Hepatocyte (in vitro differentiated cells): ENCODE measurements around the gene KIF26B. TPM values are rescaled to one million over a fixed set of nuclear protein-coding genes. Genes with fewer than 3 reads are reported as not detected.

Experiments
- DNase-seq: peaks from one replicate; pipeline ENCODE4 v3.0.0-alpha.2; 2016; ENCODE audit warnings: low spot score
- H2AFZ ChIP-seq: fragments of 200-600 bp; sonication (generic); 2 replicates; pipeline ENCODE4 v1.6.0; 2016; ENCODE audit warnings: antibody characterized with exemption, mild to moderate bottlenecking
- H3K27ac ChIP-seq: fragments of 200-600 bp; sonication (generic); 2 replicates; pipeline ENCODE4 v1.5.1; 2016; ENCODE audit warnings: mild to moderate bottlenecking
- H3K27me3 ChIP-seq: fragments of 200-600 bp; sonication (generic); 2 replicates; pipeline ENCODE4 v1.6.1; 2016
- H3K36me3 ChIP-seq: fragments of 200-600 bp; sonication (generic); replicated peaks from 2 replicates; pipeline ENCODE4 v1.5.1; 2016; ENCODE audit warnings: low read depth; ENCODE audit not compliant: insufficient read depth
- H3K4me1 ChIP-seq: fragments of 200-600 bp; sonication (generic); 2 replicates; pipeline ENCODE4 v1.5.1; 2016; ENCODE audit warnings: mild to moderate bottlenecking, moderate library complexity; ENCODE audit not compliant: insufficient read depth
- H3K4me2 ChIP-seq: fragments of 200-600 bp; sonication (generic); 2 replicates; pipeline ENCODE4 v1.6.0; 2016
- H3K4me3 ChIP-seq: fragments of 200-600 bp; sonication (generic); 2 replicates; pipeline ENCODE4 v1.5.1; 2016; ENCODE audit warnings: mild to moderate bottlenecking
- H3K79me2 ChIP-seq: fragments of 200-600 bp; sonication (generic); 2 replicates; pipeline ENCODE4 v1.6.0; 2017; ENCODE audit warnings: mild to moderate bottlenecking
- H3K9me2 ChIP-seq: fragments of 200-600 bp; sonication (generic); replicated peaks from 2 replicates; pipeline ENCODE4 v1.6.0; 2017; ENCODE audit warnings: mild to moderate bottlenecking; ENCODE audit not compliant: insufficient read depth
- H3K9me3 ChIP-seq: fragments of 200-600 bp; sonication (generic); 2 replicates; pipeline ENCODE4 v1.5.1; 2016; ENCODE audit warnings: low read depth, mild to moderate bottlenecking
- H4K20me1 ChIP-seq: fragments of 200-600 bp; sonication (generic); 2 replicates; pipeline ENCODE4 v1.6.0; 2016; ENCODE audit warnings: mild to moderate bottlenecking; ENCODE audit not compliant: insufficient read depth, poor library complexity, severe bottlenecking
- CTCF ChIP-seq: fragments of 200-600 bp; sonication (generic); IDR thresholded peaks from 2 replicates; pipeline ENCODE4 v1.5.1; 2016; ENCODE audit warnings: antibody characterized with exemption, mild to moderate bottlenecking; ENCODE audit not compliant: poor library complexity
- EZH2 ChIP-seq: fragments of 200-600 bp; sonication (generic); IDR thresholded peaks from 2 replicates; pipeline ENCODE4 v1.6.1; 2016; ENCODE audit warnings: antibody characterized with exemption, mild to moderate bottlenecking, borderline replicate concordance
- EZH2phosphoT487 ChIP-seq: fragments of 200-600 bp; sonication (generic); IDR thresholded peaks from one replicate; pipeline ENCODE4 v1.6.1; 2018; ENCODE audit warnings: antibody characterized with exemption, mild to moderate bottlenecking, low read depth, moderate library complexity; ENCODE audit not compliant: unreplicated experiment, severe bottlenecking
- WGBS: methylation state at CpG from one replicate; pipeline ENCODE4 v1.1.6; 2016; ENCODE audit warnings: low lambda C conversion rate; ENCODE audit errors: missing lambda C conversion rate; 5-methylcytosine and 5-hydroxymethylcytosine counted together
- polyA plus RNA-seq: library from polyadenylated mRNA; unstranded; fragments of >200 nt; fragmentation: Nextera tagmentation; extraction: Ambion mirVana; gene quantifications from 2 replicates; pipeline ENCODE4 v1.2.1, GENCODE V29; 2016
- total RNA-seq: library from RNA; depleted of rRNA; stranded (reverse); fragments of >200 nt; gene quantifications from 2 replicates; pipeline ENCODE4 v1.2.3, GENCODE V29; 2014

The KIF26B gene
- total and polyA plus RNA-seq, 2 experiments from 2014 or later = 12.7 to 21.6 TPM

DNA sequence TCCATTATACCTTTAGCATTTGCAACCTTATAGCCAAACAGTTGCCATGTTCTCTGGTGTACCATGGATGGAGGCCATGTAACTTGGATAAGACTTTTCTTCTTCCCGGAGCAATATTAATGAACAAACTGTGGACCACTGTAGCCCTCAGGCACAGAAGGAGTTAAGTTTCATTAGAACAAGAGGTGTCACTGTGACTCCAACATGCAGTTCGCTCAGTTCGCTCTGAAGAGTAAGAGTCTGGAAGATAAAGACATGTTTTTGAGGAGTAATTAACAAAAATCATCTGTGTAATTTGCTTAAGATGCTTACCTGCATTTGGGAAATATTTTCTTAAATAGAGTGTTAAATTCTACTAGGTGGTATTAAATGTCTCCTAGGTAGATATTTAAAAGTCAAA is 4.1 kb downstream of the KIF26B start:
- WGBS = 77% methylated on average over 3 of the region's 3 CpGs
- Histone ChIP-seq H3K4me3 (no peak overlapping the region), H3K27ac (no peak overlapping the region), H2AFZ (no peak overlapping the region), H3K36me3 (no peaks in the 10 kb centered on the region), H3K9me3 (no peaks in the 10 kb centered on the region), H3K9me2 (no peaks in the 10 kb centered on the region), H3K4me2 (peak overlapping the region; percentile 84), H4K20me1 (peaks cover 7% of the 10 kb centered on the region), H3K27me3 (no peaks in the 10 kb centered on the region), H3K4me1 (peaks cover 9% of the 10 kb centered on the region), H3K79me2 (peaks cover 85% of the 10 kb centered on the region)
- no peak for TF ChIP-seq EZH2
- TF ChIP-seq CTCF = no peak
- TF ChIP-seq EZH2phosphoT487 = no peak
- DNase-seq = no peak

GRCh38 chr1:245160288-245160687 is 5.5 kb downstream of the KIF26B start:
- TF ChIP-seq EZH2phosphoT487 = no peak
- no peak for TF ChIP-seq EZH2
- TF ChIP-seq CTCF = no peak
- peak overlapping the region; percentile 17 for H3K27ac ChIP-seq
- peaks cover 96% of the 10 kb centered on the region for H3K79me2 ChIP-seq
- no peak for DNase-seq
- H3K4me3 ChIP-seq = no peak overlapping the region
- H3K9me2 ChIP-seq = no peaks in the 10 kb centered on the region
- H3K36me3 ChIP-seq = no peaks in the 10 kb centered on the region
- H3K9me3 ChIP-seq = no peaks in the 10 kb centered on the region
- peaks cover 9% of the 10 kb centered on the region for H3K4me1 ChIP-seq
- H2AFZ ChIP-seq = no peak overlapping the region
- peak overlapping the region; percentile 84 for H3K4me2 ChIP-seq
- H3K27me3 ChIP-seq = no peaks in the 10 kb centered on the region
- whole genome bisulfite sequencing = 49% methylated on average over 5 of the region's 5 CpGs
- peaks cover 7% of the 10 kb centered on the region for H4K20me1 ChIP-seq

GRCh38 chr1:245160741-245161400 is 6.1 kb downstream of the KIF26B start:
- no peak for DNase-seq
- H2AFZ ChIP-seq = no peak overlapping the region
- H3K4me2 ChIP-seq = peak overlapping the region; percentile 84
- WGBS = 52% methylated on average over 6 of the region's 6 CpGs
- peaks cover 7% of the 10 kb centered on the region for H4K20me1 ChIP-seq
- H3K4me1 ChIP-seq = peaks cover 9% of the 10 kb centered on the region
- no peak overlapping the region for H3K4me3 ChIP-seq
- no peaks in the 10 kb centered on the region for H3K27me3 ChIP-seq
- no peaks in the 10 kb centered on the region for H3K9me3 ChIP-seq
- peaks cover 96% of the 10 kb centered on the region for H3K79me2 ChIP-seq
- H3K36me3 ChIP-seq = no peaks in the 10 kb centered on the region
- TF ChIP-seq EZH2 (no peak), CTCF (no peak), EZH2phosphoT487 (no peak)
- H3K9me2 ChIP-seq = no peaks in the 10 kb centered on the region
- H3K27ac ChIP-seq = no peak overlapping the region
